ENCODE measurements around the gene ATP9B. TPM values are rescaled to one million over a fixed set of nuclear protein-coding genes. Genes with fewer than 3 reads are reported as not detected.

Gene ATP9B
- polyA plus RNA-seq, 1 of the 3 experiments (the other 2 are of a cell fraction) = 11.2 TPM

- WGBS (ENCODE audit: low lambda C conversion rate) = 88% methylated on average over 13 of the region's 13 CpGs
- H3K27me3 ChIP-seq (ENCODE audit: insufficient read depth) = no peaks in the 10 kb centered on the region
- no peak overlapping the region for H3K9ac ChIP-seq
- H2AFZ ChIP-seq (ENCODE audit: low read depth) = no peak overlapping the region
- no peak overlapping the region for H3K4me2 ChIP-seq
- no peak overlapping the region for H3K27ac ChIP-seq (ENCODE audit: low read depth in 2 of 2, low read length in 1 of 2)
- no peaks in the 10 kb centered on the region for H3K79me2 ChIP-seq (ENCODE audit: insufficient read depth)
- no peaks in the 10 kb centered on the region for H3K9me3 ChIP-seq
- no peak for DNase-seq
- no peak overlapping the region for H3K4me3 ChIP-seq (ENCODE audit: low read depth in 2 of 2, low read length in 1 of 2)
- no peaks in the 10 kb centered on the region for H4K20me1 ChIP-seq (ENCODE audit: insufficient read depth)
- ChIA-PET POLR2A (no interaction called here), CTCF (no interaction called here)
- no peaks in the 10 kb centered on the region for H3K9me2 ChIP-seq
- H3K36me3 ChIP-seq (replicated peaks in 1 of 2; ENCODE audit: control insufficient read depth in 1 of 2, insufficient read depth in 2 of 2, low read length in 1 of 2) = peaks cover 0 to 12% of the 10 kb centered on the region in 2 experiments
- peaks cover 0 to 3% of the 10 kb centered on the region in 2 experiments; a peak in 2 of 4 replicates for H3K4me1 ChIP-seq (ENCODE audit: control insufficient read depth in 1 of 2, insufficient read depth in 2 of 2, low read depth in 1 of 2, low read length in 1 of 2)
- H3F3A ChIP-seq (replicated peaks; ENCODE audit: insufficient read depth) = no peaks in the 10 kb centered on the region
- TF ChIP-seq MEF2A (IDR thresholded peaks at IDR 0.05; ENCODE audit: borderline replicate concordance, low read depth) = no peak
- TF ChIP-seq MXI1 (IDR thresholded peaks at IDR 0.05; ENCODE audit: low read depth, low read length) = no peak
- no peak for TF ChIP-seq GABPA (IDR thresholded peaks at IDR 0.05; ENCODE audit: low read depth)
- no peak for TF ChIP-seq FOXJ3 (CRISPR knock-in tag; IDR thresholded peaks at IDR 0.05)
- TF ChIP-seq SMC3 (IDR thresholded peaks at IDR 0.05; ENCODE audit: low read depth, low read length) = no peak
- no peak for TF ChIP-seq GATA2 (CRISPR knock-in tag; IDR thresholded peaks at IDR 0.05)
- no peak for TF ChIP-seq FOSL2 (IDR thresholded peaks at IDR 0.05; ENCODE audit: borderline replicate concordance, low read depth)
- TF ChIP-seq TAF1 (IDR thresholded peaks at IDR 0.05; ENCODE audit: borderline replicate concordance, low read depth, low read length) = no peak
- TF ChIP-seq ELF1 (IDR thresholded peaks at IDR 0.05) = no peak
- TF ChIP-seq REST (IDR thresholded peaks at IDR 0.05; ENCODE audit: low read depth, low read length) = no peak
- TF ChIP-seq POLR2AphosphoS5 (IDR thresholded peaks at IDR 0.05; ENCODE audit: low read depth, low read length) = no peak
- no peak for TF ChIP-seq PBX3 (IDR thresholded peaks at IDR 0.05)
- TF ChIP-seq JUND (IDR thresholded peaks at IDR 0.05) = no peak
- TF ChIP-seq USF2 (IDR thresholded peaks at IDR 0.05; ENCODE audit: borderline replicate concordance, low read depth, low read length) = no peak
- no peak for TF ChIP-seq TEAD4 (IDR thresholded peaks at IDR 0.05; ENCODE audit: borderline replicate concordance, insufficient read depth)
- TF ChIP-seq EP300 (IDR thresholded peaks at IDR 0.05; ENCODE audit: borderline replicate concordance in 1 of 2, low read depth in 1 of 2, low read length in 1 of 2) = no peak
- no peak for TF ChIP-seq RXRA (IDR thresholded peaks at IDR 0.05; ENCODE audit: borderline replicate concordance, low read depth)
- no peak for TF ChIP-seq CHD2 (IDR thresholded peaks at IDR 0.05; ENCODE audit: low read length, partially characterized antibody)
- no peak for TF ChIP-seq IRF3 (IDR thresholded peaks at IDR 0.05; ENCODE audit: low read depth, low read length)
- no peak for TF ChIP-seq NRF1 (IDR thresholded peaks at IDR 0.05; ENCODE audit: low read depth, low read length)
Measured at GRCh38 chr18:79204889-79205807, 136.0 kb downstream of the ATP9B start.
